ENCODE results near the gene EFHC1. TPM values are rescaled to one million over a fixed set of nuclear protein-coding genes. Genes with fewer than 3 reads are reported as not detected.

Gene EFHC1
- total and polyA plus RNA-seq, 2 experiments from 2014 or later, result 24.3 to 28.0 TPM

- Mint-ChIP-seq H3K36me3 (ENCODE audit: low read depth) (no peaks in the 10 kb centered on the region), H3K4me1 (peaks cover 5% of the 10 kb centered on the region; the same call in 1 of the 3 replicates), H3K27me3 (ENCODE audit: insufficient read depth, low read depth, poor library complexity) (no peaks in the 10 kb centered on the region), H3K27ac (no peak overlapping the region), H3K4me3 (no peak overlapping the region), H3K9me3 (no peaks in the 10 kb centered on the region)
- Histone ChIP-seq H3K79me2 (replicated peaks; ENCODE audit: insufficient read depth) (no peaks in the 10 kb centered on the region), H3K4me2 (no peak overlapping the region), H3K36me3 (ENCODE audit: insufficient read depth) (no peaks in the 10 kb centered on the region), H3F3A (replicated peaks; ENCODE audit: low read depth) (no peaks in the 10 kb centered on the region), H3K4me1 (ENCODE audit: insufficient read depth) (peaks cover 6% of the 10 kb centered on the region; the same call in 1 of the 2 replicates), H3K27ac (ENCODE audit: low read depth) (no peak overlapping the region), H4K20me1 (replicated peaks; ENCODE audit: insufficient read depth) (no peaks in the 10 kb centered on the region), H3K27me3 (ENCODE audit: insufficient read depth) (no peaks in the 10 kb centered on the region), H3K9me2 (ENCODE audit: insufficient read depth) (no peaks in the 10 kb centered on the region), H3K4me3 (no peak overlapping the region), H2AFZ (no peak overlapping the region)
- no peak for ATAC-seq
- no peak for DNase-seq (ENCODE audit: low spot score)
- no peak for TF ChIP-seq ZNF462 (CRISPR knock-in tag; IDR thresholded peaks at IDR 0.05)
- TF ChIP-seq ZNF331 (CRISPR knock-in tag; IDR thresholded peaks at IDR 0.05; ENCODE audit: low read depth), result no peak
- TF ChIP-seq EZH2 (IDR thresholded peaks at IDR 0.05; ENCODE audit: low read depth, unreplicated experiment), result no peak
- TF ChIP-seq NANOG (IDR thresholded peaks at IDR 0.05; ENCODE audit: borderline replicate concordance), result no peak
- TF ChIP-seq CTCF (conservative IDR thresholded peaks at IDR 0.05; ENCODE audit: low read depth in 2 of 2), result no peak
- no peak for TF ChIP-seq CREB1 (CRISPR knock-in tag; IDR thresholded peaks at IDR 0.05; ENCODE audit: low read depth)
- TF ChIP-seq REST (IDR thresholded peaks at IDR 0.05; ENCODE audit: unreplicated experiment), result no peak
- TF ChIP-seq ETS1 (IDR thresholded peaks at IDR 0.05), result no peak
- no peak for TF ChIP-seq ZNF114 (CRISPR knock-in tag; IDR thresholded peaks at IDR 0.05)
- TF ChIP-seq JUNB (IDR thresholded peaks at IDR 0.05; ENCODE audit: unreplicated experiment), result no peak
- no peak for TF ChIP-seq POLR2AphosphoS5 (IDR thresholded peaks at IDR 0.05; ENCODE audit: low read depth)
- TF ChIP-seq STAT1 (IDR thresholded peaks at IDR 0.05; ENCODE audit: unreplicated experiment), result no peak
- TF ChIP-seq EZH2phosphoT487 (IDR thresholded peaks at IDR 0.05; ENCODE audit: unreplicated experiment), result no peak
These were observed 55.2 kb downstream of the EFHC1 start for GRCh38 chr6:52475307-52475706.

Measured in GM23338 (cell line).